ENCODE results near the gene DHRSX. TPM values are rescaled to one million over a fixed set of nuclear protein-coding genes. Genes with fewer than 3 reads are reported as not detected.

DHRSX gene
- total and polyA plus RNA-seq, 2 of the 8 experiments (the other 6 are each of a cell fraction or from before 2014, with no cell fraction given), result 35.1 to 43.4 TPM

DNA sequence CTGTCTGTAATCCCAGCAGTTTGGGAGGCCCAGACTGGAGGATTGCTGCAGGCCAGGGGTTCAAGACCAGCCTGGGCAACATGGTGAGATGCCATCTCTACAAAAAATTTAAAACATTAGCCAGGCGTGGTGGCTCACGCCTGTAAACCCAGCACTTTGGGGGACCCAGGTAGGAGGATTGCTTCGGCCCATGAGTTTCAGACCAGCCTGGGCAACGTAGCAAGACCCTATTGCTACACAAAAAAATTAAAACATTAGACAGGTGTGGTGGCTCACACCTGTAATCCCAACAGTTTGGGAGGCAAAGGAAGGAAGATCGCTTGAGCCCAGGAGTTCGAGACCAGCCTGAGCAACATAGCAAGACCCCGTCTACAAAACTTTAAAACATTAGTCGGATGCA is 1.3 kb downstream of the DHRSX start (continued):
- TF ChIP-seq, protein P1, sequence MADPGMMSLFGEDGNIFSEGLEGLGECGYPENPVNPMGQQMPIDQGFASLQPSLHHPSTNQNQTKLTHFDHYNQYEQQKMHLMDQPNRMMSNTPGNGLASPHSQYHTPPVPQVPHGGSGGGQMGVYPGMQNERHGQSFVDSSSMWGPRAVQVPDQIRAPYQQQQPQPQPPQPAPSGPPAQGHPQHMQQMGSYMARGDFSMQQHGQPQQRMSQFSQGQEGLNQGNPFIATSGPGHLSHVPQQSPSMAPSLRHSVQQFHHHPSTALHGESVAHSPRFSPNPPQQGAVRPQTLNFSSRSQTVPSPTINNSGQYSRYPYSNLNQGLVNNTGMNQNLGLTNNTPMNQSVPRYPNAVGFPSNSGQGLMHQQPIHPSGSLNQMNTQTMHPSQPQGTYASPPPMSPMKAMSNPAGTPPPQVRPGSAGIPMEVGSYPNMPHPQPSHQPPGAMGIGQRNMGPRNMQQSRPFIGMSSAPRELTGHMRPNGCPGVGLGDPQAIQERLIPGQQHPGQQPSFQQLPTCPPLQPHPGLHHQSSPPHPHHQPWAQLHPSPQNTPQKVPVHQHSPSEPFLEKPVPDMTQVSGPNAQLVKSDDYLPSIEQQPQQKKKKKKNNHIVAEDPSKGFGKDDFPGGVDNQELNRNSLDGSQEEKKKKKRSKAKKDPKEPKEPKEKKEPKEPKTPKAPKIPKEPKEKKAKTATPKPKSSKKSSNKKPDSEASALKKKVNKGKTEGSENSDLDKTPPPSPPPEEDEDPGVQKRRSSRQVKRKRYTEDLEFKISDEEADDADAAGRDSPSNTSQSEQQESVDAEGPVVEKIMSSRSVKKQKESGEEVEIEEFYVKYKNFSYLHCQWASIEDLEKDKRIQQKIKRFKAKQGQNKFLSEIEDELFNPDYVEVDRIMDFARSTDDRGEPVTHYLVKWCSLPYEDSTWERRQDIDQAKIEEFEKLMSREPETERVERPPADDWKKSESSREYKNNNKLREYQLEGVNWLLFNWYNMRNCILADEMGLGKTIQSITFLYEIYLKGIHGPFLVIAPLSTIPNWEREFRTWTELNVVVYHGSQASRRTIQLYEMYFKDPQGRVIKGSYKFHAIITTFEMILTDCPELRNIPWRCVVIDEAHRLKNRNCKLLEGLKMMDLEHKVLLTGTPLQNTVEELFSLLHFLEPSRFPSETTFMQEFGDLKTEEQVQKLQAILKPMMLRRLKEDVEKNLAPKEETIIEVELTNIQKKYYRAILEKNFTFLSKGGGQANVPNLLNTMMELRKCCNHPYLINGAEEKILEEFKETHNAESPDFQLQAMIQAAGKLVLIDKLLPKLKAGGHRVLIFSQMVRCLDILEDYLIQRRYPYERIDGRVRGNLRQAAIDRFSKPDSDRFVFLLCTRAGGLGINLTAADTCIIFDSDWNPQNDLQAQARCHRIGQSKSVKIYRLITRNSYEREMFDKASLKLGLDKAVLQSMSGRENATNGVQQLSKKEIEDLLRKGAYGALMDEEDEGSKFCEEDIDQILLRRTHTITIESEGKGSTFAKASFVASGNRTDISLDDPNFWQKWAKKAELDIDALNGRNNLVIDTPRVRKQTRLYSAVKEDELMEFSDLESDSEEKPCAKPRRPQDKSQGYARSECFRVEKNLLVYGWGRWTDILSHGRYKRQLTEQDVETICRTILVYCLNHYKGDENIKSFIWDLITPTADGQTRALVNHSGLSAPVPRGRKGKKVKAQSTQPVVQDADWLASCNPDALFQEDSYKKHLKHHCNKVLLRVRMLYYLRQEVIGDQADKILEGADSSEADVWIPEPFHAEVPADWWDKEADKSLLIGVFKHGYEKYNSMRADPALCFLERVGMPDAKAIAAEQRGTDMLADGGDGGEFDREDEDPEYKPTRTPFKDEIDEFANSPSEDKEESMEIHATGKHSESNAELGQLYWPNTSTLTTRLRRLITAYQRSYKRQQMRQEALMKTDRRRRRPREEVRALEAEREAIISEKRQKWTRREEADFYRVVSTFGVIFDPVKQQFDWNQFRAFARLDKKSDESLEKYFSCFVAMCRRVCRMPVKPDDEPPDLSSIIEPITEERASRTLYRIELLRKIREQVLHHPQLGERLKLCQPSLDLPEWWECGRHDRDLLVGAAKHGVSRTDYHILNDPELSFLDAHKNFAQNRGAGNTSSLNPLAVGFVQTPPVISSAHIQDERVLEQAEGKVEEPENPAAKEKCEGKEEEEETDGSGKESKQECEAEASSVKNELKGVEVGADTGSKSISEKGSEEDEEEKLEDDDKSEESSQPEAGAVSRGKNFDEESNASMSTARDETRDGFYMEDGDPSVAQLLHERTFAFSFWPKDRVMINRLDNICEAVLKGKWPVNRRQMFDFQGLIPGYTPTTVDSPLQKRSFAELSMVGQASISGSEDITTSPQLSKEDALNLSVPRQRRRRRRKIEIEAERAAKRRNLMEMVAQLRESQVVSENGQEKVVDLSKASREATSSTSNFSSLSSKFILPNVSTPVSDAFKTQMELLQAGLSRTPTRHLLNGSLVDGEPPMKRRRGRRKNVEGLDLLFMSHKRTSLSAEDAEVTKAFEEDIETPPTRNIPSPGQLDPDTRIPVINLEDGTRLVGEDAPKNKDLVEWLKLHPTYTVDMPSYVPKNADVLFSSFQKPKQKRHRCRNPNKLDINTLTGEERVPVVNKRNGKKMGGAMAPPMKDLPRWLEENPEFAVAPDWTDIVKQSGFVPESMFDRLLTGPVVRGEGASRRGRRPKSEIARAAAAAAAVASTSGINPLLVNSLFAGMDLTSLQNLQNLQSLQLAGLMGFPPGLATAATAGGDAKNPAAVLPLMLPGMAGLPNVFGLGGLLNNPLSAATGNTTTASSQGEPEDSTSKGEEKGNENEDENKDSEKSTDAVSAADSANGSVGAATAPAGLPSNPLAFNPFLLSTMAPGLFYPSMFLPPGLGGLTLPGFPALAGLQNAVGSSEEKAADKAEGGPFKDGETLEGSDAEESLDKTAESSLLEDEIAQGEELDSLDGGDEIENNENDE (IDR thresholded peaks at IDR 0.05; ENCODE audit: insufficient replicate concordance, low read length), result no peak
- TF ChIP-seq, protein P2, sequence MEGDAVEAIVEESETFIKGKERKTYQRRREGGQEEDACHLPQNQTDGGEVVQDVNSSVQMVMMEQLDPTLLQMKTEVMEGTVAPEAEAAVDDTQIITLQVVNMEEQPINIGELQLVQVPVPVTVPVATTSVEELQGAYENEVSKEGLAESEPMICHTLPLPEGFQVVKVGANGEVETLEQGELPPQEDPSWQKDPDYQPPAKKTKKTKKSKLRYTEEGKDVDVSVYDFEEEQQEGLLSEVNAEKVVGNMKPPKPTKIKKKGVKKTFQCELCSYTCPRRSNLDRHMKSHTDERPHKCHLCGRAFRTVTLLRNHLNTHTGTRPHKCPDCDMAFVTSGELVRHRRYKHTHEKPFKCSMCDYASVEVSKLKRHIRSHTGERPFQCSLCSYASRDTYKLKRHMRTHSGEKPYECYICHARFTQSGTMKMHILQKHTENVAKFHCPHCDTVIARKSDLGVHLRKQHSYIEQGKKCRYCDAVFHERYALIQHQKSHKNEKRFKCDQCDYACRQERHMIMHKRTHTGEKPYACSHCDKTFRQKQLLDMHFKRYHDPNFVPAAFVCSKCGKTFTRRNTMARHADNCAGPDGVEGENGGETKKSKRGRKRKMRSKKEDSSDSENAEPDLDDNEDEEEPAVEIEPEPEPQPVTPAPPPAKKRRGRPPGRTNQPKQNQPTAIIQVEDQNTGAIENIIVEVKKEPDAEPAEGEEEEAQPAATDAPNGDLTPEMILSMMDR (IDR thresholded peaks at IDR 0.05; ENCODE audit: control extremely low read depth in 1 of 3, insufficient read depth in 1 of 3, low read depth in 1 of 3, low read length in 3 of 3), result no peak
- no peak for TF ChIP-seq SP2 (IDR thresholded peaks at IDR 0.05; ENCODE audit: low read length)
